Endothelial cell of umbilical vein (primary cell): ENCODE results near the gene NR1H4. TPM values are rescaled to one million over a fixed set of nuclear protein-coding genes. Genes with fewer than 3 reads are reported as not detected.

Experiments used
- BruUV-seq: library from RNA; stranded (reverse); fragments of 400-500 nt; replicated peaks from 2 replicates; lab custom pipeline; 2021; lab: Mats Ljungman, UMichigan
- CTCF ChIA-PET: fragments of 300-600, 350-600 bp; sonication (Branson Sonifier 250); formaldehyde crosslinking; loops from one replicate; lab custom pipeline; 2021; ENCODE audit warnings: antibody characterized with exemption, inconsistent platforms; lab: Charles Lee
- POLR2A ChIA-PET: fragments of 300-600, 350-600 bp; sonication (Branson Sonifier 250); formaldehyde crosslinking; loops from one replicate; lab custom pipeline; 2021; ENCODE audit warnings: antibody characterized with exemption, inconsistent platforms; lab: Charles Lee
- DNase-seq: peaks from one replicate; pipeline ENCODE4 v3.0.0-alpha.2; 2011; ENCODE audit warnings: low read depth, low spot score
- FAIRE-seq: peaks from 2 replicates; lab custom pipeline; 2011; peaks lifted over from hg19 to GRCh38; lab: Jason Lieb, UNC
- H2AFZ ChIP-seq: 2 replicates; pipeline ENCODE4 v1.6.0; 2012; ENCODE audit warnings: low read depth, low read length, control low read depth, inconsistent platforms
- H3K27ac ChIP-seq: 2 replicates; pipeline ENCODE4 v1.5.1; 2011; ENCODE audit warnings: low read depth, mild to moderate bottlenecking, control low read depth, low read length, moderate library complexity; ENCODE audit not compliant: insufficient read depth
- H3K27me3 ChIP-seq, 2 experiments: 2 replicates each; pipeline versions ENCODE4 v1.6.0 to v1.6.1; 2011; ENCODE audit warnings: low read length in 2 of 2, mixed read lengths in 1 of 2; ENCODE audit not compliant: control insufficient read depth in 2 of 2, insufficient read depth in 2 of 2
- H3K36me3 ChIP-seq, 2 experiments: 2 replicates in 1 of 2; 3 replicates in 1 of 2; pipeline ENCODE4 v1.5.1; 2011; ENCODE audit warnings: low read length in 2 of 2, mild to moderate bottlenecking in 1 of 2, moderate library complexity in 1 of 2; ENCODE audit not compliant: control insufficient read depth in 2 of 2, insufficient read depth in 2 of 2; ENCODE audit errors: extremely low read depth in 1 of 2
- H3K4me1 ChIP-seq: 3 replicates; pipeline ENCODE4 v1.5.1; 2011; ENCODE audit warnings: mild to moderate bottlenecking, low read length; ENCODE audit not compliant: control insufficient read depth, insufficient read depth; ENCODE audit errors: extremely low read depth
- H3K4me2 ChIP-seq: 2 replicates; pipeline ENCODE4 v1.6.1; 2011; ENCODE audit warnings: low read length, control low read depth, mixed read lengths; ENCODE audit not compliant: insufficient read depth
- H3K4me3 ChIP-seq, 3 experiments: fragments of 200-600 bp in 1 of 3; sonication (generic), shearing (Covaris generic) in 1 of 3; replicated peaks in 1 of 3; 2 replicates each; pipeline ENCODE4 v1.5.1; 2011 to 2016; ENCODE audit warnings: control low read depth in 3 of 3, low read length in 3 of 3, mild to moderate bottlenecking in 2 of 3, inconsistent platforms in 1 of 3, low read depth in 1 of 3, moderate library complexity in 1 of 3; ENCODE audit not compliant: insufficient read depth in 1 of 3
- H3K79me2 ChIP-seq: 2 replicates; pipeline ENCODE4 v1.6.0; 2012; ENCODE audit warnings: low read length, inconsistent platforms; ENCODE audit not compliant: control insufficient read depth, insufficient read depth
- H3K9ac ChIP-seq: replicated peaks from 2 replicates; pipeline ENCODE3; 2011; ENCODE audit warnings: low read length, control low read depth; ENCODE audit not compliant: insufficient read depth; ENCODE audit errors: extremely low read depth
- H3K9me1 ChIP-seq: replicated peaks from 3 replicates; pipeline ENCODE4 v1.6.0; 2011; ENCODE audit warnings: mild to moderate bottlenecking, low read length; ENCODE audit not compliant: control insufficient read depth, insufficient read depth; ENCODE audit errors: extremely low read depth
- H3K9me3 ChIP-seq: replicated peaks from 2 replicates; pipeline ENCODE4 v1.5.1; 2012; ENCODE audit warnings: low read length, inconsistent platforms; ENCODE audit not compliant: control insufficient read depth, insufficient read depth
- H4K20me1 ChIP-seq: replicated peaks from 2 replicates; pipeline ENCODE3; 2011; ENCODE audit warnings: mild to moderate bottlenecking, low read length; ENCODE audit not compliant: control insufficient read depth, insufficient read depth; ENCODE audit errors: extremely low read depth
- EZH2 ChIP-seq: IDR thresholded peaks from 2 replicates; pipeline ENCODE4 v1.6.1; 2012; ENCODE audit warnings: borderline replicate concordance, low read depth, mild to moderate bottlenecking, moderate library complexity, low read length, inconsistent platforms; ENCODE audit not compliant: severe bottlenecking
- FOS ChIP-seq: IDR thresholded peaks from 2 replicates; pipeline ENCODE4 v1.6.1; 2011; ENCODE audit warnings: mild to moderate bottlenecking, low read length, moderate library complexity, borderline replicate concordance; ENCODE audit not compliant: insufficient read depth
- GATA2 ChIP-seq: IDR thresholded peaks from 2 replicates; pipeline ENCODE4 v1.7.0; 2011; ENCODE audit warnings: low read depth, mild to moderate bottlenecking, moderate library complexity, mixed read lengths, low read length; ENCODE audit not compliant: insufficient read length, insufficient read depth
- JUN ChIP-seq: IDR thresholded peaks from 2 replicates; pipeline ENCODE4 v1.6.1; 2011; ENCODE audit warnings: borderline replicate concordance, low read depth; ENCODE audit not compliant: insufficient read length, insufficient read depth
- MYC ChIP-seq: IDR thresholded peaks from one replicate; pipeline ENCODE4 v1.6.1; 2011; ENCODE audit warnings: mild to moderate bottlenecking, low read depth, low read length
- POLR2A ChIP-seq: IDR thresholded peaks from 2 replicates; pipeline ENCODE4 v1.6.1; 2012; ENCODE audit warnings: low read depth, mild to moderate bottlenecking, control low read depth, low read length
- POLR2AphosphoS5 ChIP-seq: IDR thresholded peaks from 2 replicates; pipeline ENCODE4 v1.6.1; 2012; ENCODE audit warnings: low read depth, mild to moderate bottlenecking, control low read depth, low read length, moderate library complexity; ENCODE audit not compliant: insufficient read depth
- dilution Hi-C: fragments of 300-500 bp; cut with MboI; formaldehyde crosslinking; loops from one replicate; pipeline ENCODE4 v1.15.0; 2019; ENCODE audit warnings: low sequenced_read_pairs; ENCODE audit not compliant: extremely low pct_ligation_motif_present
- intact Hi-C: fragments of 100-400 bp; cut with micrococcal nuclease; formaldehyde crosslinking; loops from one replicate; pipeline ENCODE4 v1.10.0; 2022
- polyA plus RNA-seq, 4 experiments: library from polyadenylated mRNA; depleted of rRNA in 3 of 4; stranded (reverse) in 3 of 4; unstranded in 1 of 4; fragments of >200 nt; gene quantifications; 2 replicates each; pipeline versions ENCODE4 v1.2.1 to v1.2.3, GENCODE V29; 2011 to 2012; ENCODE audit warnings: missing spikeins in 1 of 4
- total RNA-seq: library from RNA; stranded (reverse); gene quantifications from 2 replicates; pipeline ENCODE4 v1.2.3, GENCODE V29; 2021
- TF ChIP-seq, protein P1 (sequence below): IDR thresholded peaks from 2 replicates; pipeline ENCODE4 v1.6.1; 2011; ENCODE audit not compliant: insufficient read depth, insufficient read length
- TF ChIP-seq, protein P2 (sequence below), 2 donors: IDR thresholded peaks; 1 replicate in 1 of 2; 2 replicates in 1 of 2; pipeline ENCODE4 v1.5.1; 2011; ENCODE audit warnings: low read length in 2 of 2, mild to moderate bottlenecking in 2 of 2, moderate library complexity in 2 of 2, control low read depth in 1 of 2, inconsistent platforms in 1 of 2, low read depth in 1 of 2; ENCODE audit not compliant: insufficient read depth in 1 of 2; ENCODE audit errors: extremely low read depth in 1 of 2

The NR1H4 gene
- total and polyA plus RNA-seq, 2 donors (not counting 3 experiments of a cell fraction or from before 2014, with no cell fraction given): not detected

DNA sequence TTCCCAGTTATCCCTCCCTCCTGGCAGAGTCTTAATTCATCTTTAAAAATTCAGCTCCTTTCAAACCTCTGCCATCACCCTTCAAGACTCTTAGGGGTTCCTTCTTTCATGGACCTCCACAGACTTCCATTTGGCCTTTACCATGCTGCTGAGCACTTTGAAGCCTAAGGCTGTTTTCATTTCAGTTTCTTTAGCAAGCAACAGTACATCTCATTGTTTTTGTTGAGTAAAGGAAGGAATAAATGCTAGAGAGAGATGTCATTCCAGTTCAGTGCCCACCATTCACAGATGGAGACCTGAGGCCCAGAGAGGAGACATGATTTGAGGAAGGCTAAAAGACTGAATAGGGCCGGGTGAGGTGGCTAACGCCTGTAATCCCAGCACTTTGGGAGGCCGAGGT, 98.5 kb downstream of the NR1H4 start:
- CTCF ChIA-PET: interaction anchor here (0.8 kb wide), 1 partner anchor 17 kb away, joined by 3 read pairs; no protein-coding TSS in a partner anchor
- no peaks in the 10 kb centered on the region for H3K9me3 ChIP-seq
- peaks cover 30% of the 10 kb centered on the region for H3K79me2 ChIP-seq
- H3K27me3 ChIP-seq: peaks cover 5 to 12% of the 10 kb centered on the region in 2 experiments
- BruUV-seq: no TSS peak
- POLR2A ChIA-PET: no interaction called here
- FAIRE-seq (no peak), DNase-seq (no peak)
- H3K4me2 ChIP-seq: no peak overlapping the region
- no peak overlapping the region for H3K27ac ChIP-seq
- TF ChIP-seq GATA2: no peak
- no peak for TF ChIP-seq FOS
- TF ChIP-seq JUN: no peak
- no peak for TF ChIP-seq MYC
- no peak for TF ChIP-seq POLR2AphosphoS5
- TF ChIP-seq, protein P1, sequence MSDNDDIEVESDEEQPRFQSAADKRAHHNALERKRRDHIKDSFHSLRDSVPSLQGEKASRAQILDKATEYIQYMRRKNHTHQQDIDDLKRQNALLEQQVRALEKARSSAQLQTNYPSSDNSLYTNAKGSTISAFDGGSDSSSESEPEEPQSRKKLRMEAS: no peak
- TF ChIP-seq EZH2: no peak
- TF ChIP-seq, protein P2, sequence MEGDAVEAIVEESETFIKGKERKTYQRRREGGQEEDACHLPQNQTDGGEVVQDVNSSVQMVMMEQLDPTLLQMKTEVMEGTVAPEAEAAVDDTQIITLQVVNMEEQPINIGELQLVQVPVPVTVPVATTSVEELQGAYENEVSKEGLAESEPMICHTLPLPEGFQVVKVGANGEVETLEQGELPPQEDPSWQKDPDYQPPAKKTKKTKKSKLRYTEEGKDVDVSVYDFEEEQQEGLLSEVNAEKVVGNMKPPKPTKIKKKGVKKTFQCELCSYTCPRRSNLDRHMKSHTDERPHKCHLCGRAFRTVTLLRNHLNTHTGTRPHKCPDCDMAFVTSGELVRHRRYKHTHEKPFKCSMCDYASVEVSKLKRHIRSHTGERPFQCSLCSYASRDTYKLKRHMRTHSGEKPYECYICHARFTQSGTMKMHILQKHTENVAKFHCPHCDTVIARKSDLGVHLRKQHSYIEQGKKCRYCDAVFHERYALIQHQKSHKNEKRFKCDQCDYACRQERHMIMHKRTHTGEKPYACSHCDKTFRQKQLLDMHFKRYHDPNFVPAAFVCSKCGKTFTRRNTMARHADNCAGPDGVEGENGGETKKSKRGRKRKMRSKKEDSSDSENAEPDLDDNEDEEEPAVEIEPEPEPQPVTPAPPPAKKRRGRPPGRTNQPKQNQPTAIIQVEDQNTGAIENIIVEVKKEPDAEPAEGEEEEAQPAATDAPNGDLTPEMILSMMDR (IDR thresholded peaks at IDR 0.05; ENCODE audit: extremely low read depth in 1 of 2, insufficient read depth in 1 of 2, low read depth in 1 of 2, low read length in 2 of 2): no peak
- no peak for TF ChIP-seq POLR2A
- no peaks in the 10 kb centered on the region for H3K9me1 ChIP-seq
- H4K20me1 ChIP-seq: no peaks in the 10 kb centered on the region
- no peak overlapping the region for H3K9ac ChIP-seq
- intact Hi-C loops: loop anchor here (5.0 to 10.0 kb wide), 2 partner anchors 95 to 1123 kb away; partner anchors contain the start of gene CHPT1
- no peak overlapping the region for H3K4me3 ChIP-seq
- H3K36me3 ChIP-seq: no peaks in the 10 kb centered on the region
- peaks cover 33% of the 10 kb centered on the region for H3K4me1 ChIP-seq
- no peak overlapping the region for H2AFZ ChIP-seq
- dilution Hi-C loops: no loop called here
